Type B pancreatic cell (in vitro differentiated cells): ENCODE results near the gene FPR2. TPM values are rescaled to one million over a fixed set of nuclear protein-coding genes. Genes with fewer than 3 reads are reported as not detected.

ENCODE experiments used
- DNase-seq: peaks from one replicate; pipeline ENCODE4 v3.0.0; 2021; ENCODE audit warnings: mixed read lengths; ENCODE audit not compliant: unreplicated experiment; ENCODE audit errors: extremely low spot score
- H3K27ac Mint-ChIP-seq: 2 replicates; pipeline ENCODE4 v1.8.0; 2021; ENCODE audit warnings: mild to moderate bottlenecking, mixed read lengths
- H3K27me3 Mint-ChIP-seq: 2 replicates; pipeline ENCODE4 v1.8.0; 2021; ENCODE audit warnings: mixed read lengths
- H3K36me3 Mint-ChIP-seq: 2 replicates; pipeline ENCODE4 v1.8.0; 2021; ENCODE audit warnings: mixed read lengths
- H3K4me1 Mint-ChIP-seq: one replicate; pipeline ENCODE4 v1.8.0; 2021; ENCODE audit warnings: mixed read lengths; ENCODE audit not compliant: unreplicated experiment
- H3K4me3 Mint-ChIP-seq: 2 replicates; pipeline ENCODE4 v1.8.0; 2021; ENCODE audit warnings: mild to moderate bottlenecking, mixed read lengths
- H3K9me3 Mint-ChIP-seq: 2 replicates; pipeline ENCODE4 v1.8.0; 2021; ENCODE audit warnings: mixed read lengths
- CTCF ChIP-seq: fragments of 200-600 bp; sonication (generic); conservative IDR thresholded peaks from 2 replicates; pipeline ENCODE4 v1.5.0; 2021; ENCODE audit warnings: antibody characterized with exemption, mild to moderate bottlenecking
- total RNA-seq: library from RNA; stranded (reverse); gene quantifications from 2 replicates; pipeline ENCODE4 v1.2.1, GENCODE V29; 2021; ENCODE audit warnings: low replicate concordance

FPR2 gene
- total RNA-seq, 1 donor from 2014 or later = not detected

DNA sequence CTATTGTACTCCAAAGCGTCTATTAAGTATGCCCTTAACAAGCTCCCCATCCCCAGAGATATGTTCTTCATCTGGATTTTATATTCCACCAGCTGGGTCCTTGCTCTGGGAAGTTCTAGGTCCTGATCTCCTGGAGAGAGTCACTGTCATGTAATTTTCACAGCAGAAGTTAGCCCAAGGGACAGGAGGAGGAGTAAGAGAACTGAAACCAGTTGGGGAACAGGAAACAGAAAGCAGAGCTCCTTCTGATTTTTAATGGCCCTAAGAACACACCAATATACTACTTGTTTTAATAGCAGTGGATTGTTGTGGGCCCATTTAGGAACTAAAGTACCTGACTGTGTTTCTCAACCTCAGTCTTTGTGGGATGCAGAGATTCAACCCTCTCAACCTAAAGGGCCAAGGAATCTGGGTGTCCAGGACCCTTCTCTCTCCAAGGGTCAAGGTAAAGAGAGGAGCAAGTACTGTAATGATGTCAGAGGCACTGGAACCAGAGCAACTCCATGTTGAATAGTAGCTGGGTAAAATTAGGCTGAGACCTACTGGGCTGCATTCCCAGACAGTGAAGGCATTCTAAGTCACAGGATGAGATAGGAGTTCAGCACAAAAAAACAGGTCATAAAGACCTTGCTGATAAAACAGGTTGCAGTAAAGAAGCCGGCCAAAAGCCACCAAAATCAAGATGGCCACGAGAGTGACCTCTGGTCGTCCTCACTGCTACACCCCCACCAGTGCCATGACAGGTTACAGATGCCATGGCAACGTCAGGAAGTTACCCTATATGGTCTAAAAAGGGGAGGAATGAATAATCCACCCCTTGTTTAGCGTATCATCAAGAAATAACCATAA, 25.9 kb downstream of the FPR2 start:
- no peak overlapping the region for H3K27ac Mint-ChIP-seq
- H3K4me3 Mint-ChIP-seq = no peak overlapping the region
- TF ChIP-seq CTCF = no peak
- H3K36me3 Mint-ChIP-seq = no peaks in the 10 kb centered on the region
- no peaks in the 10 kb centered on the region for H3K4me1 Mint-ChIP-seq
- peaks cover 4% of the 10 kb centered on the region for H3K27me3 Mint-ChIP-seq
- no peak for DNase-seq
- peaks cover 5% of the 10 kb centered on the region for H3K9me3 Mint-ChIP-seq

- no peak overlapping the region for H3K27ac Mint-ChIP-seq
- no peak for TF ChIP-seq CTCF
- H3K36me3 Mint-ChIP-seq = no peaks in the 10 kb centered on the region
- H3K27me3 Mint-ChIP-seq = no peaks in the 10 kb centered on the region
- H3K9me3 Mint-ChIP-seq = peaks cover 5% of the 10 kb centered on the region
- no peak for DNase-seq
- H3K4me1 Mint-ChIP-seq = no peaks in the 10 kb centered on the region
- H3K4me3 Mint-ChIP-seq = no peak overlapping the region
Measured at GRCh38 chr19:51788029-51788428, 27.0 kb downstream of the FPR2 start.

DNA sequence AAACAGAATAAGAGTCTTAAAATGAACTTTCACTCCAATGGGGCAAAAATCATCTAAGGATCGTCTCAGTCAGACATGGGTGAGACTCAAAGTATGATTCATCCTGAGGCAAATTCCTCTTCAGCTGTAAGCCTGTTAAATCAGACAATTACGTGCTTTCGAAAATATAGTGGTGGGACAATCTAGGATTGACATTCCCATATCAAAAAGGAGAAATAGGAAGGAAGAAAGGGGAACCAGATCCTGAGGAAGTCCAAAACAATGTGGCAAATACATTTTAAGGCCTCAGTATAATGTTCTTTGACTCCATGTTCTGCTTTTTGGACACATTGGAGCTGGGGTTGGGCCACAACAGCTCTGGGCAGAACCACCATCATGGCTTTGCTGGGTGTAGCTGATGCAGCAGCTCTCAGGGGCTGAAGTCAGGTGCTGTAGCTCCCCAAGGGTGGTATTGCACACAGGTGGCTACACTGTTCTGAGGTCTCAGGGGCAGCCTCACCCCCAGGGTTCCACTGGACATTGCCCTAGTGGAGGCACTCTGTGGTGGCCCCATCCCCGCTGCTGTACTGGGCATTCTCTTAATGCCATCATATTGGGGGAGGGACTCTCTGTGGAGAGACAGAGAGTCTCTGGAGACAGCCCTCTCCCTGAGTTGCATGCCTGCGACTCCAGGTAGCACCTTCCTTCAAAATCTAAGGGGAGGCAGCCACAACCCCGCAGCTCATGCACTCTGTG, 28.2 kb downstream of the FPR2 start:
- peaks cover 5% of the 10 kb centered on the region for H3K9me3 Mint-ChIP-seq
- no peak overlapping the region for H3K27ac Mint-ChIP-seq
- H3K36me3 Mint-ChIP-seq = no peaks in the 10 kb centered on the region
- H3K4me1 Mint-ChIP-seq = no peaks in the 10 kb centered on the region
- no peak overlapping the region for H3K4me3 Mint-ChIP-seq
- no peak for DNase-seq
- H3K27me3 Mint-ChIP-seq = no peaks in the 10 kb centered on the region
- no peak for TF ChIP-seq CTCF

- no peak for DNase-seq
- TF ChIP-seq CTCF = no peak
- no peak overlapping the region for H3K27ac Mint-ChIP-seq
- H3K4me1 Mint-ChIP-seq = no peaks in the 10 kb centered on the region
- H3K36me3 Mint-ChIP-seq = no peaks in the 10 kb centered on the region
- H3K27me3 Mint-ChIP-seq = no peaks in the 10 kb centered on the region
- H3K9me3 Mint-ChIP-seq = peaks cover 5% of the 10 kb centered on the region
- H3K4me3 Mint-ChIP-seq = no peak overlapping the region
Measured at GRCh38 chr19:51792932-51793331, 32.0 kb downstream of the FPR2 start.

- H3K27ac Mint-ChIP-seq = no peak overlapping the region
- no peaks in the 10 kb centered on the region for H3K4me1 Mint-ChIP-seq
- TF ChIP-seq CTCF = no peak
- no peaks in the 10 kb centered on the region for H3K36me3 Mint-ChIP-seq
- no peak overlapping the region for H3K4me3 Mint-ChIP-seq
- H3K9me3 Mint-ChIP-seq = peaks cover 5% of the 10 kb centered on the region
- H3K27me3 Mint-ChIP-seq = no peaks in the 10 kb centered on the region
- no peak for DNase-seq
Measured at GRCh38 chr19:51793994-51794393, 33.0 kb downstream of the FPR2 start.
